Measurements from ENCODE around the gene NUBPL.
"Not testable (repeated sequence)": the region's sequence is repeated elsewhere in the genome, so short reads cannot be mapped to it uniquely, and the experiment has no call there.

Gene NUBPL

DNA sequence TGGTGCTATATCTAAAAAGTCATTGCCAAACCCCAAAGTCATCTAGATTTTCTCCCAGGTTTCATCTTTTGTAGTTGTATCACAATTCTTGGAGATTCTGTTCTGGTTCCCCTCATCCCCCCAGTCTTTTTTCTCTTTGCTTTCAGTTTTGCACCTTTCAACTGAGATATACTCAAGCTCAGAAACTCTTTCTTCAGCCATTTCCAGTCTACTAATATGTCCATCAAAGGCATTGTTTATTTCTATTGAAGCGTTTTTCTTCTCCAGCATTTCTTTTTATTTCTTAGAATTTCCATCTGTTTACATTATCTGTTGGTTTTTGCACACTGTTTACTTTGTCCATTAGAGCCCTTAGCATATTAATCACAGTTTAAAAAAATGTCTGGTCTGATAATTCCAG lies 179.5 kb downstream of the NUBPL start:
- no peak for DNase-seq (ENCODE audit: low read depth in 2 of 2)

DNA sequence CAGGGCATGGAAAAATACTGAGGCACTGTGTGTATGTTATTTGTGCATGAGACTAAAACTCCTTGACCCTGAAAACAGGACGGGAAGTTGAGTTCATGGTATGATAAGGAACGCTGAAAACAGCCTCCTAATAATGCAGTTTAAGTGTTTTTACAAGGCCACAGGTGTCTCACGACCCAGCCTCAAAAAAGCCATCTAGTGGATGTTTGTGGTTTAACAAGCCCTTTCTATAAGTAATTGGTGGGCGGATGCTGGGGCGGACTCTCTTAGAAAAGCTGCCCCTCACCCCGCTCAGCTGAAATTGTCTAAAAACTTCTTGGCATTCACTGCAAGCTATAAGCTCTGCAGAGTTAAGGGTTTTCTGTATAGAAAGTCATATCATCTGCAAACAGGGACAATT lies 184.5 kb downstream of the NUBPL start:
- DNase-seq (ENCODE audit: low read depth in 2 of 2): no peak

DNA sequence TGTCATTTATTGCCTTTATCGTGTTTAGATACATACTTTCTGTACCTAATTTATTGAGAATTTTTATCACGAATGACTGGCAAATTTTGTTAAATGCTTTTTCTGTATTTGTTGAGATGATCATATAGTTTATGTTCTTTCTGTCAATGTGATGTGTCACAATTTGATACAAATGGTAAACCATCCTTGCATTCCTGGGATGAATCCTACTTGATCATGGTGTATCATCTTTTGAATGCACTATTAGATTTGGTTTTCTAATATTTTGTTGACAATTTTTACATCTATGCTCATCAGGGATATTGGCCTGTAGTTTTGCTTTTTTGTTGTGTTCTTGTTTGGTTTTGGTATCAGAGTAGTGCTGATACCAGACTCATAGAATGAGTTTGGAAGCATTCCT lies 185.1 kb downstream of the NUBPL start:
- DNase-seq (ENCODE audit: low read depth in 2 of 2): no peak

DNA sequence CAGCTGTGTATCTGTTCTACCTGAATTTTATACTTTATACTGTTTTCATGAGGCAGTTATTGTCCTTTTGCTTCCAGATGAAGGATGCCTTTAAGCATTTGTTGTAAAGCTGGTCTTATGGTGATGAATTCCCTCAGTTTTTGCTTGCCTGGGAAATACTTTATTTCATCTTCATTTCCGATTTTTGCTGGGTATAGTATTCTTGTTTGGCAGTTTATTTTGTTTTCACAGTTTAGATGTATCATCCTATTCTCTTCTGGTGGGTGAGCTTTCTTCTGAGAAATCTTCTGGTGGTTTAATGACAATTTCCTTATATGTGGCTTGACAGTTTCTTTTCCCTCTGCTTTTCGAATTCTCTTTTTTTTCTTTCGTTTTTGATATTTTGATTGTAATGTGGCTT lies 188.1 kb downstream of the NUBPL start:
- no peak for DNase-seq (ENCODE audit: low read depth in 2 of 2)

DNA sequence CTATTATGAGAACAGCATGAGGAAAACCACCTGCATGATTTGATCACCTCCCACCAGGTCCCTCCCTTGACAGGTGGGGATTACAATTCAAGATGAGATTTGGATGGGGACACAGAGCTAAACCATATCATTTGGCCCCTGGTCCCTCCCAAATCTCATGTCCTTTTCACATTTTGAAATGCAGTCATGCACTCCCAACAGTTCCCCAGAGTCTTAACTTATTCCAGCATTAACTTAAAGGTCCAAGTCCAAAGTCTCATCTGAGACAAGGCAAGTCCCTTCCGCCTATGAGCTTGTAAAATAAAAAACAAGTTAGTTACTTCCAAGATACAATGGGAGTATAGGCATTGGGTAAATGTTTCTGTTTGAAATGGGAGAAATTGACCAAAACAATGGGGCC lies 189.8 kb downstream of the NUBPL start:
- DNase-seq (ENCODE audit: low read depth in 2 of 2): not testable (repeated sequence)

DNA sequence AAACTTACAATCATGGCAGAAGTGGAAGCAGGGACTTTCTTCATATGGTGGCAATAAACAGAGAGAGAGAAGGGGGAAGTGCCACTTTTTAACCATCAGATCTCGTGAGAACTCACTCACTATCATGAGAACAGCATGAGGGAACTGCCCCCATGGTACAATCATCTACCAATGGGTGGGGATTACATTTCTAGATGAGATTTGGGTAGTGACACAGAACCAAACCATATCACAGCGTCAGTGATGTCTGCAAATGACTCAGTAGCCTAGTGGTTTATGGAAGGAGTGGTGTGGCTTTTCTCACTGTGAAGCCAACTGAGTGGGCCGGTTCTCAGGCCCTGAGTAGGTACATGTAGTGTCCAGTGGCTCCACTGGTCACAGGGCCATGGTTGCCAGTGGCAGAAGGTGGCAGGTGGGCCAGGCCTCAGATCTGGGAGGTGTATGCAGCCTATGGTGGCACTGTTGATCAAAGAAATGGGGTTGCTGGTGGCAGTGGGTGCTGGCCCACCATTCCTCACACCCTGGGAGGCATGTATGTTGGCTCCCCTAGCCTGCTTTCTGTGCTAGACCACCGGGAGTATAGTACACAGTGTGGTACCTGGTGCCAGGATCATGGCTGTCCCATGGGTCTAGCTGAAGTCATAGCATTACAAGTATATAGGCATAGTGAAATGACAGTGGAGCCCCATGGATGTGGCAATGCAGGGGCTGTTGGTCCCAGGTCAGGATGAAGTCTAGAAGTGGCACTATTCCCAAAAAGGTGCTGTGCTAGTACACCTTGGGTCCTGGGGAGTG lies 191.9 kb downstream of the NUBPL start:
- DNase-seq (ENCODE audit: low read depth in 2 of 2): no peak

DNA sequence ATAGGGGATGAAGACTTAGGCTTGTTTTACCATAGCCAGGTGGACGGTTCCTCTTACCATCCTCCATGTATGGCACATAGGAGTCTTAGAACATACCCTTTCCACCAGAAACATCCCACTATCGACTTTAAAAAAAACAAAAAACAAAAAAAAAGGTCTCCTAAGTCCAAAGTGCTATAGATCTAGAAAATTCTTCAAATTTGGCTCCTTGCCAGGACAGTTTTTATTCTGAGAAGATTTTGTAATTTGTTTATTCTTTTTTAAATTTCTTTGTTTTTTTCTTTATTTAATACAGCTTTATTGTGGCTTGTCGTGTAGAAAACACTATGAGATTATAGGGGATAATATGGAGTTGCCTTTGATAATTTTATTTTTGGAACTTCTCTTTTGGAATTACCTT lies 197.7 kb downstream of the NUBPL start:
- DNase-seq (ENCODE audit: low read depth in 2 of 2): no peak

DNA sequence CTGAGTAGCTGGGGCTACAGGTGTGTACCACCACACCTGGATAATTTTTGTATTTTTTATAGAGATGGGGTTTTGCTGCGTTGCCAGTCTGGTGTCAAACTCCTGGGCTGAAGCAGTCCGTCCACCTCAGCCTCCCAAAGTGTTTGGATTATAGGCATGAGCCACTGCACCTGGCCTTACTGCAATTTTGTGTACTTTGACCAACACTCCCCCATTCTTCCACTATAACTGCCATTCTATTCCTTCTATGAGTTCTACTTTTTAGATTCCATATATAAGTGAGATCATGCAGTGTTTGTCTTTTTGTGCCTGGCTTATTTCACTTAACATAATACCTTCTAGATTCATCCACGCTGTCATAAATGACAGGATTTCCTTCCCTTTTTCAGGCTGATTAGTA lies 199.1 kb downstream of the NUBPL start:
- DNase-seq (ENCODE audit: low read depth in 2 of 2): no peak

DNA sequence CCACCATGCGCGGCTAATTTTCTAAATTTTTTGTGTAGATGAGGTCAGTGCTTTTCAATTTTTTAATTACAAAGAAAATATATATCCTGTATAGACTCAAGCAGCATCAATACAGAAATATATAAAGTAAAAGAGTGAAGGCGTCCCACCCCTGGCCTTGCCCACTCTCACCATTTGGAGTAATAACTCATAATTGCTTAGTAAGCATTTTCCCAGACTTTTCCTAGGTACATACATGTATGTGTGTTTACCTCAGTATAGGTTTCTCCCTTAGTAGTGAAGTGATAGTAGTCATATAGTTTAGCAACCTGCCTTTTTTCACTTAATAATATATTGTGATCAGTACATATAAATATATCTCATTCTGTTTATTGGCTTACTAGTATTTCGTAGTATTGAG lies 200.1 kb downstream of the NUBPL start:
- no peak for DNase-seq (ENCODE audit: low read depth in 2 of 2)

DNA sequence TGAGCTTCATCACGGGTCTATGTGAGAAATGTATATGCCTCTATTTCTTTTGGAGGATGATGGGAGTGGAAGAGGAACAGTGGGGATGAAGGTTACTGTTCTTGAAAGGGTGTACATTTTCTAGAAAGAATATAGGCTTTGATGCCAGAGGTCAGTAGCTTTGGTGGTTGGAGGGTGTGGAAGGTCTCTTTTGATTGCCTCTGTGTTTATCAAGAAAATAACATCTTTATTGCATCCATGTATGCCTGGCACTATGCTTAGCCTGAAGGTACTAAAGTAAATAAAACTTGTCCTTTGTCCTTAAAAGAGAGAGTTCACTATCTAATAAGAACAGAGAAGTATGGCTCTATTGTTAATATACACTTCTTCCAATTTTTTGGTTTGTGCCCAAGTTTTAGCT lies 201.8 kb downstream of the NUBPL start:
- DNase-seq (ENCODE audit: low read depth in 2 of 2): no peak

DNA sequence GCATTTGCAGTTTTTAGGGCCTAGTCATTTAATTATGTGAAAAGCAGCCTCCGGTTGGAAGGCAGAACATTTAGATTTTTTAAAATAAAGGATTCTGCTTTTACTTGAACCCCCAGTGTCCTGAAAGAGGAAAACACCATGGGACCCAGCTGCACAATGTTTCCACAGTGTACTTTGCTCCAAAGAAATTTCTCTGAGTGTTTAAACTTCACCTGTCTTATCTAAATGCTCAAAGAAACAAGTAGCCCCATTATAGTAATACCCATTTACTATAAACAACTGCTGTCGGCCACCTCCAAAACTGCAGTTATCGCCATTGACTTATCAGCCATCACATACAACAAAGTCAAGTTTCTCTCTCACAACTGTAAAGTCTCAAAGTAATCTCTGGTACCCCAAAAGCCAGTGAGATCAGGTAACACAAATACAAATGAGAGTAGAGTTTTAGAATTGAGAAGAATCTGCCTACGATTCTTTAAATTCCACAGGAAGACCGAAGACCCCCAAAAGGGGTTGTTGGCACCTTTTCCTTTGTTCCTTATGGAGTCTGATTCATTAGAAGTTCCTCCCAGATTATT lies 205.2 kb downstream of the NUBPL start:
- no peak for DNase-seq (ENCODE audit: low read depth in 2 of 2)

DNA sequence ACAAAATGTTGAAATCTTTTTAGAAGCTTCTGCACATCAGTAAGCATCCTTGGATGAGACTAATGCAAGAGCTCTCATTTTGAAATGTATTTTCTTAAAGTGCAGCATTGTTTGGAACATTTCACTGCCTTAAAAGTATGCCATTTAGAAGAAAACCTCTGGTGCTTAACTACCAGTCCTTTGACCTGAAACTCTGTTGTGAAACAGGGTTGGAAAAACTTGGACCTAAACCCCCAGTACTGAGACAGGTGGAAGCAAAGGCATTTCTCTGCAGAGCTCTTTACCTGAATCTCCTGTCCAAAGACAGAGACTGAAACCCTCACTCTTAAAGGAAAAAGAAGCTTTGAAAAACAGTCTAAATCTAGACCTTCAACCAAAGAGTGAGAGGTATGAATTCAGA lies 207.2 kb downstream of the NUBPL start:
- no peak for DNase-seq (ENCODE audit: low read depth in 2 of 2)

DNA sequence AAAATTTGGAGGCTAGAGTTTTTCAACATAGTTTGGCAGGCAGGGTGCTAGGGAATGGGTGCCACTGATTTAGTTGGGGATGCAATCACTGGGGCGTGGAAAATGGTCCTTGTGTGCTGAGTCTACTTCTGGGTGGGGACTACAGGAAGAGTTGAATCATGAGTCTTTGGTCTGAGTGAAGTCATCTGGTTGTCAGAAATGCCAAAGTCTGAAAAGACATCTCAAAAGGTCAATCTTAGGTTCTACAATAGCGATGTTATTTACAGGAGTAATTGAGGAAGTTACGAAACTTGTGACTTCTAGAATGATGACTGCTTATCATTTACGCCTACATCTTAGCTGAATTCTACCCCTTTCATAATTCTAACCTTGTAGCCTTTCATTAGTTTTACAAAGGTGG lies 209.1 kb downstream of the NUBPL start:
- DNase-seq (ENCODE audit: low read depth in 2 of 2): no peak

DNA sequence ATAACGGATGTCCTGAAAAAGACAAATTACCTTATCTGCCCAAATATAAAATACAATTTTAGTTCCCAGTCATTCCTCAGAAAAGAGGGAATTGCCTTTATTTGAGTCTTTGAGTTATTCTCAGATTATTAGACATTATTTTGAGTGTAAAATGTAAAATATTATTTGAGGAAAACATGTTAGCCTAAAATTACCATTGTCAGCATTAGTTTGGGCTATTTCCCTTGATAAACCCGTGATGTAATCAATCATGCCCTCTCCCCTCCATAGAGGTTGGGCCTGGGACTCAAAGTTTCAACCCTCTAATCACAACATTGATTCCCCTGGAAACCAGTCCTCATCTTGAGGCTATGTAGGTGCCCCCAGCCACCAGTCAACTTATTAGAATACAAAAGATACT lies 213.4 kb downstream of the NUBPL start:
- no peak for DNase-seq (ENCODE audit: low read depth in 2 of 2)

DNA sequence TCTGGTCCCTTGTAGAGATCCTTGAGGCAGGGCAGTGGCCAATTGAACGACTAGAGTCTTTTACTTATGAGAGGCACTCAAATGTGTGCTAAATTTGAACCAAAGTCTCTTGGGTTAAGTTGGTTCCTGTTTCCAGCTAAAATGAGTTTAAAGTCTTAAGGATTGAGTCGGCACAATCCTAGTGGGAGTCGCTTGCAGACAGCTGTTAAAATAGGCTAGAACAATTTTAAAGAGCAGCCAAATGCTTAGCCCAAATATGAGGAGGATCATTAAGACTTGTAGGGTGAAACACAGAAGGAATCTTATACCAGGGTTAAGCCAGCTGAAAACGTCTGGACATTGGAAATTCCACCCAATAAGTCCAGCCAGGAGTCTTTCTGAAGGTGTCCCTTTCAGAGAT lies 216.1 kb downstream of the NUBPL start:
- no peak for DNase-seq (ENCODE audit: low read depth in 2 of 2)

DNA sequence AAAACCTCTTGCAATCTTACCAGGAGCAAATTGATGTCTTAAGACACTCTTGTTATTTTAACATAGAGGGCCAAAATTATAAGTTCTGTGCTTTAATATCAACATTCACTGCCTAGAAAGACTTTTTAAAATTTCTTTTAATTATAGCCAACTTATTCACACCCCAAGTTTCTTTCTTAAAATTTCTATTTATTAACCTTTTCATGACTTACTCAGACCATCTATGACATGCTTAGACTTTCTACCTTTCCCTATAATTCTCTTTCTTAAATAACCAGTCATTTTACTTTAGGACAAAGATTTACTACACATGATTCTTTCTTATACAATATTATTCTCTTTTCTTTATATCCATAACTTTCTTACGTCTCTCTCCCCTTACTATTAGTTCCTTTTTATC lies 220.4 kb downstream of the NUBPL start:
- DNase-seq (ENCODE audit: low read depth in 2 of 2): no peak

DNA sequence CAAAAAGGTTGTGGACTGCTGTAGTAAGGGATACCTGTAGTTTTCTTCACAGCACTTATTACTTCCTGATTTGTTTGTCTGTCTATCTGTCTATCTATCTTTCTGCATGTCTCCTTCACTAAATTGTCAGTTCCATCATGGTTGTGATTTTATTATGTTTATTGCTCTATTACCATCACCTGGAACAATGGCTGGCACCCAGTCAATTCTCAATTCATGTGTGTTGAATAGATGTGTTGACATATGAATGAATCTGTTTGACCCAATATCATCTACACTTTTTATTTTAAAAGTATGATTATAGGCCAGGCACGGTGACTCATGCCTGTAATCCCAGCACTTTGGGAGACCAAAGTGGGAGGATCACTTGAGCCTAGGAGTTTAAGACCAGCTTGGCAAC lies 224.4 kb downstream of the NUBPL start:
- DNase-seq (ENCODE audit: low read depth in 2 of 2): no peak

DNA sequence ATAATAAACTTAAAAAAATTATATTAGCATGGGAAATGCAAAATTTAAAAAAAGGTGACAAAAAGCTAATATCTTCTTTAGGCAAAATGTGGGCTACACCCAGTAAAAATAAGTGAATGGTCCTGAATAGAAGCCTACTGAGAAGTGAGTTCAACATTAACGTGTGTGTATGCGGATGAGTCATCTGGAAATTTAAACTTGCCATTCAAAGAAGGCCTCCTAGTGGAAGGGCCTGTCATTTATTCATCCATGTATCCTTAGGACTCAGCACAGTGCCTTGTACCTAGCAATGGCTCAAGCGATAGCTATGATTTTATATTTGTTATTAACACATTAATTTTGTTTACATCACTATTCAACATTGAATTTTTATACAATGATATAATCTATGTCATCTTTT lies 226.2 kb downstream of the NUBPL start:
- DNase-seq (ENCODE audit: low read depth in 2 of 2): no peak

DNA sequence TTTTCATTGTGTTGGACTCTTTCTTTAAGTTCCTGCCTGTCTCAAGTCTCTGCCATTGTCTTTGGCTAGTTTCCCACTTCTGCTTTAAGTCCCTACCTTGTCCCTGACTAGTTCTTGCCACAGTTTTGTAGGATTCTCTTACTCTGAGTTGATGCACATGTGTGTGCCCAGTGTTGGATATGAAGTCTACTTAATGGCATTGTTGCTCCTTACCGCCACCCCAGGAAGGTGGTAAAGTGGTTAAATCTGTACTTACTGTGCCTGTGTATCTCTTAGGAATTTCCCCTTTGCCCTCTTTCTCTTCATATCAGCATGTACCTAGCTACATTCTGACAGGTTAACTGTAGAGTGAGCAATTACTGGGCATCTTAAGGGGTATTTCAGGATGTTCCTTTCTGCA lies 227.1 kb downstream of the NUBPL start:
- DNase-seq (ENCODE audit: low read depth in 2 of 2): no peak

DNA sequence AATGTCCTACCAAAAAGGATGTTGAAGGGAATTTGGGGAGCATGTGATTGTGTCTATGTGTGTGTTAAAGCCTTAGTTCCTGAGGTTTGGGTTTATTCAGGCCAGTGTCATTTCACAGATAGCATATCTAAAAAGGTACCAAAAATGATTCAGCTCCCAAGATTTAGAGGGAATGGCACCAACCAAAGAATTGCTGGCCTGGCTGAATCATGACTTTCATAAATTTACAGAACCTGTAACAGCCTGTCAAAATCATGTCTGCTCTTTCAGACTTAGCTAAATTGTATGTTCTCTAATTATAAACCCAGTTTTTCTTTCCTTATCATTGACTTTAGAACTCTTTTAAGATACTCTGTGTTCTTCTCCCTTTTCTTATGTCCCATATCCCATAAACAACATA lies 231.5 kb downstream of the NUBPL start:
- no peak for DNase-seq (ENCODE audit: low read depth in 2 of 2)

DNA sequence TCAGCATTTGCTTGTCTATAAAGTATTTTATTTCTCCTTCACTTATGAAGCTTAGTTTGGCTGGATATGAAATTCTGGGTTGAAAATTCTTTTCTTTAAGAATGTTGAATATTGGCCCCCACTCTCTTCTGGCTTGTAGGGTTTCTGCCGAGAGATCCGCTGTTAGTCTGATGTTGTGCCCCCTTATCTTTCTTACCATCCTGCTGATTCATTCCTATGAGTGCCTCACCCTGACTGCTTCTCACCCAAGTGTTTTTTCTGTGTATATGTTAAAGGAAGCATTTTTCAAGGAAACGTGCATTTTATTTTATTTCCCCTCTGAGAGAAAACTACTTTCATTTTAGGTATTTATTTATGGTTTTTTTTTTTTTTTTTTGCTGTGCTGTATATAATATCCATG lies 236.7 kb downstream of the NUBPL start:
- not testable (repeated sequence) for DNase-seq (ENCODE audit: low read depth in 2 of 2)

DNA sequence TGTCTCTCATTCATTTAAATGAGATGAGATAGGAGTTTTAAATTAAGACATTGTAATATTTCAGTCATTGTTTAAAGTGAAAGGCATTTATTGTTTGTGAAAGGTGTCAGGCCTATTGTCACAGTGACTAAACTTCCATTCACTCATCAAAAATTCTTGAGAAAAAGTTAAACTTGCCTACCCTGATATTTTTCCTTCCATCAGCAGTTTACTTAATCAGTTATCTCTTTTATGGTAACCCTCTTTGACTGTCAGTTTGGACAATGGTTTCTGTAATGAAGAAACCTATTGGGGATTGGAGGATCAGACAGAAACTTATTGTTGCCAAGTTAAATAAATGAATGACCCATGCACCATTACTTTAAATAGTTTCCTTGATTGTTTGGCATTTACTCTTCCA lies 241.6 kb downstream of the NUBPL start:
- no peak for DNase-seq (ENCODE audit: low read depth in 2 of 2)

DNA sequence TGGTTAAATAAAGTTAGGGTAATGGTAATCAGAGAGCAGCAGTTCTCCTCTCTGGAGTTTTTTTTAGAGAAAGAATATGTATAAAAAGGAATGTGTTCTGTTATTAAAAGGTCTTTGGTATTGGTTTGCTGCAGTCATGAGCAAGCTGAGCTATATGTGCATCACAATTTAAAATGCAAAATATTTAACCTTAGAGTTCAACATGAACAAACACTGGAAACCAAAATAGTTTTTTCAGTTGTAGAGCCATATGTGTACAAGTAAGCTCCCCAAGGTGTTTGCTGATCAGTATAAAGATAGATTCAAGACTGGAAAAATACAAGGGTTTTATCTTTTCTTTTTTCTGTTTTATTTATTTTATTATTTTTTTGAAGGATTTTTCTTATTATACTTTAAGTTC lies 245.0 kb downstream of the NUBPL start:
- no peak for DNase-seq (ENCODE audit: low read depth in 2 of 2)
